Testis (tissue), 3 donors: ENCODE data around the gene FA2H. TPM values are rescaled to one million over a fixed set of nuclear protein-coding genes. Genes with fewer than 3 reads are reported as not detected.

Experiments used
- DNase-seq: peaks from one replicate; pipeline ENCODE4 v3.0.0-alpha.2; 2019
- H3K27ac ChIP-seq, 2 donors: fragments of 200-600 bp; sonication (generic); one replicate each; pipeline ENCODE4 v1.5.1; 2019
- H3K27me3 ChIP-seq: fragments of 200-600 bp; sonication (generic); one replicate; pipeline ENCODE4 v1.5.1; 2019
- H3K36me3 ChIP-seq: fragments of 200-600 bp; sonication (generic); one replicate; pipeline ENCODE4 v1.5.1; 2017; ENCODE audit warnings: low read depth; ENCODE audit errors: missing control alignments
- H3K4me1 ChIP-seq: fragments of 200-600 bp; sonication (generic); one replicate; pipeline ENCODE4 v1.5.1; 2019
- H3K4me3 ChIP-seq, 2 donors: fragments of 200-600 bp; sonication (generic); one replicate each; pipeline ENCODE4 v1.5.1; 2017 to 2019
- H3K9me3 ChIP-seq: fragments of 200-600 bp; sonication (generic); one replicate; pipeline ENCODE4 v1.5.1; 2017
- POLR2A ChIP-seq: fragments of 450-650 bp; IDR thresholded peaks from one replicate; pipeline ENCODE4 v1.6.1; 2017; ENCODE audit warnings: antibody characterized with exemption, mild to moderate bottlenecking, moderate library complexity
- WGBS, 2 donors: methylation state at CpG; one replicate each; pipeline ENCODE4 v1.1.5; 2018; 5-methylcytosine and 5-hydroxymethylcytosine counted together
- intact Hi-C: fragments of 100-400 bp; cut with DNase I; formaldehyde crosslinking; loops from one replicate; pipeline ENCODE4 v1.15.1; 2023; ENCODE audit warnings: low total_unique reads
- polyA plus RNA-seq: library from polyadenylated mRNA; stranded (reverse); fragments of 350-450 nt; fragmentation: Illumina TruSeq; extraction: RNeasy Lipid Tissue Mini Kit (QIAGEN cat#74804); gene quantifications from one replicate; pipeline ENCODE4 v1.2.3, GENCODE V29; 2014; ENCODE audit warnings: low read depth, low replicate concordance; ENCODE audit not compliant: insufficient read depth
- total RNA-seq, 2 donors: library from RNA; depleted of rRNA; stranded (reverse); fragments of >200 nt; gene quantifications; one replicate each; pipeline ENCODE4 v1.2.3, GENCODE V29; 2016
- TF ChIP-seq, protein P1 (sequence below), 3 experiments: fragments of 450-650 bp in 2 of 3; fragments of 200-600 bp in 1 of 3; sonication (generic) in 1 of 3; IDR thresholded peaks; one replicate each; pipeline ENCODE4 v1.5.1; 2016 to 2019; ENCODE audit warnings: antibody characterized with exemption in 3 of 3, mild to moderate bottlenecking in 2 of 3, moderate library complexity in 1 of 3

FA2H gene
- total and polyA plus RNA-seq, 3 donors from 2014 or later = 3.0 to 7.8 (median 5.9) TPM

GRCh38 chr16:74743668-74744299 is 30.8 kb downstream of the FA2H start:
- H3K4me1 ChIP-seq = peaks cover 4% of the 10 kb centered on the region
- no peaks in the 10 kb centered on the region for H3K36me3 ChIP-seq
- WGBS, 2 donors = 37 to 45% methylated on average over 15 of the region's 15 CpGs
- peak; percentile 43 for DNase-seq
- no peaks in the 10 kb centered on the region for H3K9me3 ChIP-seq
- TF ChIP-seq POLR2A = no peak
- TF ChIP-seq, protein P1, sequence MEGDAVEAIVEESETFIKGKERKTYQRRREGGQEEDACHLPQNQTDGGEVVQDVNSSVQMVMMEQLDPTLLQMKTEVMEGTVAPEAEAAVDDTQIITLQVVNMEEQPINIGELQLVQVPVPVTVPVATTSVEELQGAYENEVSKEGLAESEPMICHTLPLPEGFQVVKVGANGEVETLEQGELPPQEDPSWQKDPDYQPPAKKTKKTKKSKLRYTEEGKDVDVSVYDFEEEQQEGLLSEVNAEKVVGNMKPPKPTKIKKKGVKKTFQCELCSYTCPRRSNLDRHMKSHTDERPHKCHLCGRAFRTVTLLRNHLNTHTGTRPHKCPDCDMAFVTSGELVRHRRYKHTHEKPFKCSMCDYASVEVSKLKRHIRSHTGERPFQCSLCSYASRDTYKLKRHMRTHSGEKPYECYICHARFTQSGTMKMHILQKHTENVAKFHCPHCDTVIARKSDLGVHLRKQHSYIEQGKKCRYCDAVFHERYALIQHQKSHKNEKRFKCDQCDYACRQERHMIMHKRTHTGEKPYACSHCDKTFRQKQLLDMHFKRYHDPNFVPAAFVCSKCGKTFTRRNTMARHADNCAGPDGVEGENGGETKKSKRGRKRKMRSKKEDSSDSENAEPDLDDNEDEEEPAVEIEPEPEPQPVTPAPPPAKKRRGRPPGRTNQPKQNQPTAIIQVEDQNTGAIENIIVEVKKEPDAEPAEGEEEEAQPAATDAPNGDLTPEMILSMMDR (IDR thresholded peaks at IDR 0.05) = no peak
- no peak overlapping the region for H3K4me3 ChIP-seq
- no peak overlapping the region for H3K27ac ChIP-seq
- intact Hi-C loops = no loop called here
- no peaks in the 10 kb centered on the region for H3K27me3 ChIP-seq

DNA sequence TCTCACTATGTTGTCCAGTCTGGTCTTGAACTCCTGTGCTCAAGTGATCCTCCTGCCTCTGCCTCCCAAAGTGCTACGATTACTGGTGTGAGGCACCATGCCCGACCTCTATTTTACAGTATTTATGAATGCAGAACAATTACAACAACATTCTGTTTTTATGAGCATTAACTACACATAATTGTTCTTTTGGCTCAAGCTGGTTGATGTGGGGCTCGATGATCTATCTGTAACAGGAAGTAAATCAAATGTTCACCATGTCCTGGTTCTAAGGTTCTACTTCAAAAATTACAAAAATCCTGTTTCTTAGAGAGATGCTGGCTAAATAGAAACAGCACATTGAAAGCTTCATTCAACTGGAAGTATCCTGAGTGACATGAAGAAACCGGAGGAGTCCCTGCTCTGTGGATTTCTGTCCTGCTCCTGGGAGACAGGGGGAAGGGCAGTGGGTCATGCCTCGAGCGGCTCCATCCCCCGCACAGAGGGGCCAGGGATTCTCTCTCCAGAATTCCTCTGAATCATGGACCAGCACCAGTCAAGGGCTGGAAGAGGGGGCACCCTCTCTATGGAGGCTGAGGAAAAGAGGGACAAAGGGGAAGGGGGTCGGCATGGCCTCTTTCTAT is 31.5 kb downstream of the FA2H start:
- no peak for TF ChIP-seq POLR2A
- TF ChIP-seq, protein P1 (IDR thresholded peaks at IDR 0.05) = no peak
- intact Hi-C loops = no loop called here
- Histone ChIP-seq H3K9me3 (no peaks in the 10 kb centered on the region), H3K27me3 (no peaks in the 10 kb centered on the region), H3K4me1 (peaks cover 4% of the 10 kb centered on the region), H3K4me3 (no peak overlapping the region), H3K36me3 (no peaks in the 10 kb centered on the region), H3K27ac (no peak overlapping the region)
- 43 to 55% methylated on average over 8 of the region's 8 CpGs for WGBS, 2 donors
- no peak for DNase-seq

GRCh38 chr16:74742051-74742481 is 32.6 kb downstream of the FA2H start:
- TF ChIP-seq POLR2A = no peak
- TF ChIP-seq, protein P1 (IDR thresholded peaks at IDR 0.05) = no peak
- H3K36me3 ChIP-seq = no peaks in the 10 kb centered on the region
- no peak overlapping the region for H3K27ac ChIP-seq
- H3K4me1 ChIP-seq = peaks cover 4% of the 10 kb centered on the region
- DNase-seq = no peak
- H3K27me3 ChIP-seq = no peaks in the 10 kb centered on the region
- H3K4me3 ChIP-seq = no peak overlapping the region
- WGBS, 2 donors = 53 to 54% methylated on average over 7 to 10 of the region's 10 CpGs
- intact Hi-C loops = no loop called here
- no peaks in the 10 kb centered on the region for H3K9me3 ChIP-seq

GRCh38 chr16:74740795-74741304 is 33.8 kb downstream of the FA2H start:
- no peaks in the 10 kb centered on the region for H3K9me3 ChIP-seq
- peak; percentile 47 for DNase-seq
- 80 to 83% methylated on average over 13 of the region's 13 CpGs for WGBS, 2 donors
- intact Hi-C loops = no loop called here
- no peaks in the 10 kb centered on the region for H3K36me3 ChIP-seq
- no peaks in the 10 kb centered on the region for H3K27me3 ChIP-seq
- TF ChIP-seq POLR2A = no peak
- TF ChIP-seq, protein P1 (IDR thresholded peaks at IDR 0.05) = no peak
- H3K27ac ChIP-seq = no peak overlapping the region
- H3K4me1 ChIP-seq = peaks cover 4% of the 10 kb centered on the region
- no peak overlapping the region for H3K4me3 ChIP-seq
